GM19455 (cell line): Measurements from ENCODE around the gene PPME1.
"Not testable (repeated sequence)": the region's sequence is repeated elsewhere in the genome, so short reads cannot be mapped to it uniquely, and the experiment has no call there.

Experiments used
- ATAC-seq: cut with Tn5 transposase; IDR thresholded peaks from one replicate; pipeline ENCODE4 v1.9.1; 2021; ENCODE audit not compliant: unreplicated experiment

The PPME1 gene

GRCh38 chr11:74170694-74171629, at the start of gene PPME1, which contains the start of gene C2CD3:
Gene PPME1, plus strand, starts transcription at chr11:74171289. Its CDS starts 133 bp downstream, at chr11:74171422.
Gene C2CD3, minus strand, starts transcription at chr11:74171002. Its CDS starts 210 bp downstream, at chr11:74170792.
- peak; percentile 96 for ATAC-seq

- no peak for ATAC-seq
Observed at GRCh38 chr11:74121804-74122203, 49.3 kb upstream of the PPME1 start.

GRCh38 chr11:74123008-74123448, 48.1 kb upstream of the PPME1 start:
- ATAC-seq = no peak

- ATAC-seq = not testable (repeated sequence)
Observed at GRCh38 chr11:74129121-74129520, 42.0 kb upstream of the PPME1 start.

GRCh38 chr11:74132833-74133232, 38.3 kb upstream of the PPME1 start:
- ATAC-seq = no peak

GRCh38 chr11:74133436-74133835, 37.7 kb upstream of the PPME1 start:
- ATAC-seq = no peak

- no peak for ATAC-seq
Observed at GRCh38 chr11:74134661-74135060, 36.4 kb upstream of the PPME1 start.

- no peak for ATAC-seq
Observed at GRCh38 chr11:74135127-74135840, 35.8 kb upstream of the PPME1 start.

GRCh38 chr11:74138021-74138420, 33.1 kb upstream of the PPME1 start:
- no peak for ATAC-seq

GRCh38 chr11:74138572-74138971, 32.5 kb upstream of the PPME1 start:
- ATAC-seq = no peak

GRCh38 chr11:74139151-74139918, 31.8 kb upstream of the PPME1 start:
- no peak for ATAC-seq

- ATAC-seq = not testable (repeated sequence)
Observed at GRCh38 chr11:74139919-74140431, 31.1 kb upstream of the PPME1 start.

GRCh38 chr11:74141241-74141695, 29.8 kb upstream of the PPME1 start:
- ATAC-seq = no peak

- no peak for ATAC-seq
Observed at GRCh38 chr11:74141908-74142307, 29.2 kb upstream of the PPME1 start.

GRCh38 chr11:74142624-74143023, 28.5 kb upstream of the PPME1 start:
- ATAC-seq = no peak

GRCh38 chr11:74144592-74144991, 26.5 kb upstream of the PPME1 start:
- ATAC-seq = no peak

- ATAC-seq = no peak
Observed at GRCh38 chr11:74147199-74147929, 23.7 kb upstream of the PPME1 start.

- ATAC-seq = no peak
Observed at GRCh38 chr11:74153224-74153623, 17.9 kb upstream of the PPME1 start.

GRCh38 chr11:74154620-74155281, 16.3 kb upstream of the PPME1 start:
- no peak for ATAC-seq

- no peak for ATAC-seq
Observed at GRCh38 chr11:74157169-74157568, 13.9 kb upstream of the PPME1 start.
